ENCODE data around the gene PPFIBP1. TPM values are rescaled to one million over a fixed set of nuclear protein-coding genes. Genes with fewer than 3 reads are reported as not detected.

Gene PPFIBP1
- polyA plus RNA-seq, 1 of the 3 experiments (the other 2 are of a cell fraction) = 55.0 TPM

DNA sequence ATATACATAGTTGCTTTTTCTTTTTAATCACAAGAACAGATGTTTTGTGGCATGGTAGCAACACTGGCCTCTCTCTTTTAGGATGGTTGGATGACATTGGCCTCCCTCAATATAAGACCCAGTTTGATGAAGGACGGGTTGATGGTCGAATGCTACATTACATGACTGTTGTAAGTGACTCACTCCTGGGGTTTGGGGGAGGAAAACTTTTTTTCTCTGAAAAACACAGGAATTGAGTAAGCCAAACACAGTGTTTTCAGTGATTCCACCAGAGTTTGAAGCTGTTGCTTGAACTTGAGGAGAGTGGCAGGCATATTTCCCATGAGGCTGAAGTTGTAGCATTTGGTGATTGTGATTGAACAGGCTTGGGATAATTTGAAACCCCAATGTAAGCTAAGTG, 158.5 kb downstream of the PPFIBP1 start:
- 96% methylated on average over 2 of the region's 2 CpGs for WGBS (ENCODE audit: low lambda C conversion rate)
- CTCF ChIA-PET = no interaction called here
- POLR2A ChIA-PET = no interaction called here
- H3K4me3 ChIP-seq (ENCODE audit: low read depth in 2 of 2, low read length in 1 of 2) = no peak overlapping the region
- no peak overlapping the region for H3K27ac ChIP-seq (ENCODE audit: low read depth in 2 of 2, low read length in 1 of 2)
- TF ChIP-seq, protein P1, sequence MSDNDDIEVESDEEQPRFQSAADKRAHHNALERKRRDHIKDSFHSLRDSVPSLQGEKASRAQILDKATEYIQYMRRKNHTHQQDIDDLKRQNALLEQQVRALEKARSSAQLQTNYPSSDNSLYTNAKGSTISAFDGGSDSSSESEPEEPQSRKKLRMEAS (IDR thresholded peaks at IDR 0.05; ENCODE audit: low read depth) = no peak
- TF ChIP-seq JUND (IDR thresholded peaks at IDR 0.05) (no peak), EP300 (IDR thresholded peaks at IDR 0.05; ENCODE audit: borderline replicate concordance in 1 of 2, low read depth in 1 of 2, low read length in 1 of 2) (no peak), TEAD4 (IDR thresholded peaks at IDR 0.05; ENCODE audit: borderline replicate concordance, insufficient read depth) (no peak), MEF2A (IDR thresholded peaks at IDR 0.05; ENCODE audit: borderline replicate concordance, low read depth) (no peak), SIN3A (IDR thresholded peaks at IDR 0.05; ENCODE audit: borderline replicate concordance, low read depth, low read length) (no peak), GATA2 (CRISPR knock-in tag; IDR thresholded peaks at IDR 0.05) (no peak), RFX5 (IDR thresholded peaks at IDR 0.05; ENCODE audit: low read length) (no peak), EZH2phosphoT487 (IDR thresholded peaks at IDR 0.05; ENCODE audit: borderline replicate concordance, low read depth) (no peak), RXRA (IDR thresholded peaks at IDR 0.05; ENCODE audit: borderline replicate concordance, low read depth) (no peak), ELF1 (IDR thresholded peaks at IDR 0.05) (no peak), TCF12 (IDR thresholded peaks at IDR 0.05) (no peak)
- TF ChIP-seq, protein P2, sequence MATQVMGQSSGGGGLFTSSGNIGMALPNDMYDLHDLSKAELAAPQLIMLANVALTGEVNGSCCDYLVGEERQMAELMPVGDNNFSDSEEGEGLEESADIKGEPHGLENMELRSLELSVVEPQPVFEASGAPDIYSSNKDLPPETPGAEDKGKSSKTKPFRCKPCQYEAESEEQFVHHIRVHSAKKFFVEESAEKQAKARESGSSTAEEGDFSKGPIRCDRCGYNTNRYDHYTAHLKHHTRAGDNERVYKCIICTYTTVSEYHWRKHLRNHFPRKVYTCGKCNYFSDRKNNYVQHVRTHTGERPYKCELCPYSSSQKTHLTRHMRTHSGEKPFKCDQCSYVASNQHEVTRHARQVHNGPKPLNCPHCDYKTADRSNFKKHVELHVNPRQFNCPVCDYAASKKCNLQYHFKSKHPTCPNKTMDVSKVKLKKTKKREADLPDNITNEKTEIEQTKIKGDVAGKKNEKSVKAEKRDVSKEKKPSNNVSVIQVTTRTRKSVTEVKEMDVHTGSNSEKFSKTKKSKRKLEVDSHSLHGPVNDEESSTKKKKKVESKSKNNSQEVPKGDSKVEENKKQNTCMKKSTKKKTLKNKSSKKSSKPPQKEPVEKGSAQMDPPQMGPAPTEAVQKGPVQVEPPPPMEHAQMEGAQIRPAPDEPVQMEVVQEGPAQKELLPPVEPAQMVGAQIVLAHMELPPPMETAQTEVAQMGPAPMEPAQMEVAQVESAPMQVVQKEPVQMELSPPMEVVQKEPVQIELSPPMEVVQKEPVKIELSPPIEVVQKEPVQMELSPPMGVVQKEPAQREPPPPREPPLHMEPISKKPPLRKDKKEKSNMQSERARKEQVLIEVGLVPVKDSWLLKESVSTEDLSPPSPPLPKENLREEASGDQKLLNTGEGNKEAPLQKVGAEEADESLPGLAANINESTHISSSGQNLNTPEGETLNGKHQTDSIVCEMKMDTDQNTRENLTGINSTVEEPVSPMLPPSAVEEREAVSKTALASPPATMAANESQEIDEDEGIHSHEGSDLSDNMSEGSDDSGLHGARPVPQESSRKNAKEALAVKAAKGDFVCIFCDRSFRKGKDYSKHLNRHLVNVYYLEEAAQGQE (IDR thresholded peaks at IDR 0.05; ENCODE audit: low read depth, low read length) = no peak
- TF ChIP-seq, protein P3, sequence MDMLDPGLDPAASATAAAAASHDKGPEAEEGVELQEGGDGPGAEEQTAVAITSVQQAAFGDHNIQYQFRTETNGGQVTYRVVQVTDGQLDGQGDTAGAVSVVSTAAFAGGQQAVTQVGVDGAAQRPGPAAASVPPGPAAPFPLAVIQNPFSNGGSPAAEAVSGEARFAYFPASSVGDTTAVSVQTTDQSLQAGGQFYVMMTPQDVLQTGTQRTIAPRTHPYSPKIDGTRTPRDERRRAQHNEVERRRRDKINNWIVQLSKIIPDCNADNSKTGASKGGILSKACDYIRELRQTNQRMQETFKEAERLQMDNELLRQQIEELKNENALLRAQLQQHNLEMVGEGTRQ (IDR thresholded peaks at IDR 0.05; ENCODE audit: borderline replicate concordance, low read depth, low read length) = no peak
- TF ChIP-seq, protein P4, sequence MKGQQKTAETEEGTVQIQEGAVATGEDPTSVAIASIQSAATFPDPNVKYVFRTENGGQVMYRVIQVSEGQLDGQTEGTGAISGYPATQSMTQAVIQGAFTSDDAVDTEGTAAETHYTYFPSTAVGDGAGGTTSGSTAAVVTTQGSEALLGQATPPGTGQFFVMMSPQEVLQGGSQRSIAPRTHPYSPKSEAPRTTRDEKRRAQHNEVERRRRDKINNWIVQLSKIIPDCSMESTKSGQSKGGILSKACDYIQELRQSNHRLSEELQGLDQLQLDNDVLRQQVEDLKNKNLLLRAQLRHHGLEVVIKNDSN (IDR thresholded peaks at IDR 0.05; ENCODE audit: borderline replicate concordance, low read depth) = no peak
- TF ChIP-seq, protein P5, sequence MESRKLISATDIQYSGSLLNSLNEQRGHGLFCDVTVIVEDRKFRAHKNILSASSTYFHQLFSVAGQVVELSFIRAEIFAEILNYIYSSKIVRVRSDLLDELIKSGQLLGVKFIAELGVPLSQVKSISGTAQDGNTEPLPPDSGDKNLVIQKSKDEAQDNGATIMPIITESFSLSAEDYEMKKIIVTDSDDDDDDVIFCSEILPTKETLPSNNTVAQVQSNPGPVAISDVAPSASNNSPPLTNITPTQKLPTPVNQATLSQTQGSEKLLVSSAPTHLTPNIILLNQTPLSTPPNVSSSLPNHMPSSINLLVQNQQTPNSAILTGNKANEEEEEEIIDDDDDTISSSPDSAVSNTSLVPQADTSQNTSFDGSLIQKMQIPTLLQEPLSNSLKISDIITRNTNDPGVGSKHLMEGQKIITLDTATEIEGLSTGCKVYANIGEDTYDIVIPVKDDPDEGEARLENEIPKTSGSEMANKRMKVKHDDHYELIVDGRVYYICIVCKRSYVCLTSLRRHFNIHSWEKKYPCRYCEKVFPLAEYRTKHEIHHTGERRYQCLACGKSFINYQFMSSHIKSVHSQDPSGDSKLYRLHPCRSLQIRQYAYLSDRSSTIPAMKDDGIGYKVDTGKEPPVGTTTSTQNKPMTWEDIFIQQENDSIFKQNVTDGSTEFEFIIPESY (IDR thresholded peaks at IDR 0.05; ENCODE audit: borderline replicate concordance, low read depth) = no peak
- H3K4me2 ChIP-seq = no peak overlapping the region
- no peak for DNase-seq
- H3K9me3 ChIP-seq = no peaks in the 10 kb centered on the region
- no peak overlapping the region for H3K9ac ChIP-seq
- H3K9me2 ChIP-seq = no peaks in the 10 kb centered on the region
- no peaks in the 10 kb centered on the region for H3K27me3 ChIP-seq (ENCODE audit: insufficient read depth)
- H2AFZ ChIP-seq (ENCODE audit: low read depth) = no peak overlapping the region
- H3K79me2 ChIP-seq (ENCODE audit: insufficient read depth) = no peaks in the 10 kb centered on the region
- peaks cover 86 to 97% of the 10 kb centered on the region in 2 experiments for H3K36me3 ChIP-seq (replicated peaks in 1 of 2; ENCODE audit: control insufficient read depth in 1 of 2, insufficient read depth in 2 of 2, low read length in 1 of 2)
- H4K20me1 ChIP-seq (ENCODE audit: insufficient read depth) = no peaks in the 10 kb centered on the region
- no peaks in the 10 kb centered on the region for H3K4me1 ChIP-seq (ENCODE audit: control insufficient read depth in 1 of 2, insufficient read depth in 2 of 2, low read depth in 1 of 2, low read length in 1 of 2)
- H3F3A ChIP-seq (replicated peaks; ENCODE audit: insufficient read depth) = peaks cover 33% of the 10 kb centered on the region

Measured in SK-N-SH (cell line).